Measurements from ENCODE around the gene NEK8.
A peak's percentile ranks its signal among the peaks of the same experiment; 100 is the strongest.

Gene NEK8

GRCh38 chr17:28760601-28761562 is 32.3 kb downstream of the NEK8 start:
- H3K27ac ChIP-seq: peak overlapping the region; percentile 51
- ChIA-PET POLR2A (ENCODE audit: low non-redundant PET) (no interaction called here), CTCF (interaction anchor here (4.2 kb wide), 1 partner anchor 34 kb away, joined by 25 read pairs; the partner anchor contains the start of gene TLCD1)
- no peak for DNase-seq (ENCODE audit: low spot score)
- no peak for TF ChIP-seq CTCF (conservative IDR thresholded peaks at IDR 0.05; ENCODE audit: low read depth)

DNA sequence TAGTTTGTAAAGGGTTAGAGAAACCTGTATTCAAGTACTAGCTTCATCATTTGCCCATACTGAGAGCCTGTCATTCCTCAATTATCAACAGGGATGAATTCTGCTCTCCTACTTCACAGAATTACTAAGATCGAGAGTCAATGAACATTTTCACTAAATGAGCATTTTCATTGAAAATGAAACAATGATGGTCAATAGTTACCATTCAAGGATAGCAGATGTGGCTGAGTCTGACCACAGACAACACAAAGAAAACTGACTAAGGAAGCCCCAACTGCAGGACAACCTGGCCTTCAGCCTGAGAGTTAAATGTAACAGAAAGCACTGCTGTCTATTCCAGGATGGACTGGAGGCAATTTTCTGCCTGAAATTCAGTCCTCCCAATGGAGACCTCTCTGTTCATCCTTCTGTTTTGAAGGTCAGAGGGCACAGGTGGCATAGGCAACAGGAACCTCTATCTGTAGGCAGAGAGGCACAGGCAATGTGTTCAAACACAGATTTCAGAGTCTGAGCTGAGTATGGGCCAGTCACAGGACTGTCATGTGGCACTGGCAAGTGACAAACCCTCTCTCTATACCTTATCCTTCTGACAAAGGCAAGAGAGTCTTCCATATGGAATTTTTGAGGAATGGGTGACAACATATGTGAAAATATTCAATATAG is 34.7 kb downstream of the NEK8 start:
- no peak overlapping the region for H3K27ac ChIP-seq
- DNase-seq (ENCODE audit: low spot score): no peak
- no peak for TF ChIP-seq CTCF (conservative IDR thresholded peaks at IDR 0.05; ENCODE audit: low read depth)
- POLR2A ChIA-PET (ENCODE audit: low non-redundant PET): interaction anchor here (0.5 kb wide), 1 partner anchor 50 kb away, joined by 8 read pairs; no protein-coding TSS in a partner anchor
- CTCF ChIA-PET: interaction anchor here (0.6 to 4.2 kb wide), 22 partner anchors 8 to 190 kb away, joined by 3 to 25 read pairs (median 5); partner anchors contain the start of genes DHRS13, FAM222B and TLCD1

DNA sequence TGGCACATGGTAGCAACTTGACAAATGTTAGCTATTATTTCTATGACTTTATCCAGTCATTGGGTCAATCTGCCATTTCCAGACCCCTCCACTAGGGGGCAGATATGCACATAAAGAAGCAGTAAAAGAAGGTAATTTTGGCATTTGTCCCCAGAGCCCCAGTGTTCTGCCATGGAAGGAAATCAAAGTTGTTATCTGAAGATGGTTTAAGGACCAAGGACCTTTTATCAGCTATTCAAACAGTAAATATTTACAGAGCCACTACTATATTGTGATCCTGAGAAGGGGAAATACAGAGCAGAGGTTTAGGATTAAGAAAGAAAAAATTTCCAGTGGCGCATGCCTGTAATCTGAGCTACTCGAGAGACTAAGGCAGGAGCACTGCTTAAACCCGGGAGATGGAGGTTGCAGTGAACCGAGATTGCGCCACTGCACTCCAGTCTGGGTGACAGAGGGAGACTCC is 35.2 kb downstream of the NEK8 start:
- peak overlapping the region; percentile 57 for H3K27ac ChIP-seq
- peak; percentile 87 for TF ChIP-seq CTCF (conservative IDR thresholded peaks at IDR 0.05; ENCODE audit: low read depth)
- POLR2A ChIA-PET (ENCODE audit: low non-redundant PET): interaction anchor here (0.5 kb wide), 1 partner anchor 49 kb away, joined by 8 read pairs; no protein-coding TSS in a partner anchor
- CTCF ChIA-PET: interaction anchor here (0.6 to 4.2 kb wide), 23 partner anchors 8 to 190 kb away, joined by 3 to 25 read pairs (median 4); partner anchors contain the start of genes DHRS13, FAM222B and TLCD1
- DNase-seq (ENCODE audit: low spot score): peak; percentile 61

DNA sequence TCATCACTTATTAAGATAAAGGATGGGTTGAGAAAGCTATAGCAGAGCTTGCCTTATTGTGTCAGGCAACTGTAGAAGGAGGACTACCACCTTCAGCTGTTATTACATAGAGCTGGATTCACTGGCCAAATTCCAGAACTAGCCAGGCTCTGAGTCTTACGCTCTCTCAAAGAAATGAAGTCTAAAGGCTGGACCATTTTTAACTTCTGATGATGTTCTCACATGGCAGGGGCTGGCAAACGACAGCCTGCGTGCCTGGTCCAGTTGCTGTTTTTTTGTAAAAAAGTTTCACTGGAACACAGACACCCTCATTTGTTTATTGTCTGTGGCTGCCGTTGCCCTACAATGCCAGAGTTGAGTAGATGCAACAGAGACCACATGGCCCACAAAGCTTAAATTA is 36.5 kb downstream of the NEK8 start:
- no peak overlapping the region for H3K27ac ChIP-seq
- TF ChIP-seq CTCF (conservative IDR thresholded peaks at IDR 0.05; ENCODE audit: low read depth): no peak

DNA sequence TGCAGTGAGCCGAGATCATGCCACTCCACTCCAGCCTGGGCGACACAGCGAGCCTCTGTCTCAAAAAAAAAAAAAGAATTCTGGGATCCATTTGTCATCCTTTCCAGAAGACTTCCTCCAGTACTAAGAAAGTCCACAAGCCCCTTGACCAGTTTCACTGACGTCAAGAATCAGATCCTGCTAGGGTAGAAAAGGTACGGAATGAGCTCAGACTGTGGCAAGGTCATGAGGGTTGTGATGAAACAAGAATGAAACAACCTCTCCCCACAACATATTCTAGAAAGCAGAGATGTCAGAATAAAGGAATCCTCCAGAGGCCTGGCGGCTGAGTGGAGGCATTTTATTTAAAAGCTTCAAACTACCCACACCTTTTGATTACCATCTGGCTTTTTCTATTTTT is 45.1 kb downstream of the NEK8 start:
- CTCF ChIA-PET: interaction anchor here (0.7 to 1.9 kb wide), 3 partner anchors 10 to 175 kb away, joined by 4 to 15 read pairs (median 4); no protein-coding TSS in a partner anchor
- DNase-seq (ENCODE audit: low spot score): no peak
- no peak for TF ChIP-seq CTCF (conservative IDR thresholded peaks at IDR 0.05; ENCODE audit: low read depth)
- POLR2A ChIA-PET (ENCODE audit: low non-redundant PET): no interaction called here
- no peak overlapping the region for H3K27ac ChIP-seq

More for the DNA sequence above, 36.5 kb downstream of the NEK8 start:
- DNase-seq (ENCODE audit: low spot score): no peak
- CTCF ChIA-PET: interaction anchor here (0.5 to 4.2 kb wide), 12 partner anchors 15 to 390 kb away, joined by 3 to 25 read pairs (median 4); partner anchors contain the start of genes DHRS13 and TLCD1
- POLR2A ChIA-PET (ENCODE audit: low non-redundant PET): interaction anchor here (0.7 kb wide), 1 partner anchor 183 kb away, joined by 3 read pairs; no protein-coding TSS in a partner anchor

GRCh38 chr17:28774206-28774605 is 45.6 kb downstream of the NEK8 start:
- CTCF ChIA-PET: interaction anchor here (0.6 to 1.9 kb wide), 4 partner anchors 10 to 175 kb away, joined by 3 to 15 read pairs (median 4); no protein-coding TSS in a partner anchor
- POLR2A ChIA-PET (ENCODE audit: low non-redundant PET): no interaction called here

More at GRCh38 chr17:28774206-28774605, 45.6 kb downstream of the NEK8 start:
- DNase-seq (ENCODE audit: low spot score): no peak
- peak overlapping the region; percentile 74; the same call in 1 of the 2 replicates for H3K27ac ChIP-seq
- TF ChIP-seq CTCF (conservative IDR thresholded peaks at IDR 0.05; ENCODE audit: low read depth): no peak
